Measurements from ENCODE around the gene KANTR.

Gene KANTR

GRCh38 chrX:53081925-53082772 is 11.8 kb upstream of the KANTR start, which contains the start of gene TSPYL2:
TSPYL2 (plus strand) TSS chrX:53082367; CDS start chrX:53082499, 132 bp downstream.
- DNase-seq, result peak; percentile 96

GRCh38 chrX:53082773-53083616 is 10.9 kb upstream of the KANTR start:
- peak; percentile 35 for DNase-seq

GRCh38 chrX:53084043-53084570 is 9.8 kb upstream of the KANTR start:
- no peak for DNase-seq

DNA sequence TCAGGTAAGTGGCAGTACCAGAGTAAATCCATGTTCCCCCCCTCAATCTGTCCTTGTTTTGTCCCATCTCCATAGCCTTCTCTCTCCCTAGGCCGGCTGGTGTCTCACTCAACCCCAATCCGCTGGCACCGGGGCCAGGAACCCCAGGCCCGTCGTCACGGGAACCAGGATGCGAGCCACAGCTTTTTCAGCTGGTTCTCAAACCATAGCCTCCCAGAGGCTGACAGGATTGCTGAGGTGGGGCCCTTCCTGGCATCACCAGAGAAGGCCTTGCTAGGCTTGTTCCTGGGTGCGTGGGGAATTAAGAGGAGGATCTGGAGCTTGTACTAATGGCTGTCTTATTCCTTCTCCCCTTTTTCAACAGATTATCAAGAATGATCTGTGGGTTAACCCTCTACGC is 9.1 kb upstream of the KANTR start:
- no peak for DNase-seq

DNA sequence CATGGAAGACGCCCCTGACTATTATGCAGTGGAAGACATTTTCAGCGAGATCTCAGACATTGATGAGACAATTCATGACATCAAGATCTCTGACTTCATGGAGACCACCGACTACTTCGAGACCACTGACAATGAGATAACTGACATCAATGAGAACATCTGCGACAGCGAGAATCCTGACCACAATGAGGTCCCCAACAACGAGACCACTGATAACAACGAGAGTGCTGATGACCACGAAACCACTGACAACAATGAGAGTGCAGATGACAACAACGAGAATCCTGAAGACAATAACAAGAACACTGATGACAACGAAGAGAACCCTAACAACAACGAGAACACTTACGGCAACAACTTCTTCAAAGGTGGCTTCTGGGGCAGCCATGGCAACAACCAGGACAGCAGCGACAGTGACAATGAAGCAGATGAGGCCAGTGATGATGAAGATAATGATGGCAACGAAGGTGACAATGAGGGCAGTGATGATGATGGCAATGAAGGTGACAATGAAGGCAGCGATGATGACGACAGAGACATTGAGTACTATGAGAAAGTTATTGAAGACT is 8.2 kb upstream of the KANTR start:
- DNase-seq, result no peak

DNA sequence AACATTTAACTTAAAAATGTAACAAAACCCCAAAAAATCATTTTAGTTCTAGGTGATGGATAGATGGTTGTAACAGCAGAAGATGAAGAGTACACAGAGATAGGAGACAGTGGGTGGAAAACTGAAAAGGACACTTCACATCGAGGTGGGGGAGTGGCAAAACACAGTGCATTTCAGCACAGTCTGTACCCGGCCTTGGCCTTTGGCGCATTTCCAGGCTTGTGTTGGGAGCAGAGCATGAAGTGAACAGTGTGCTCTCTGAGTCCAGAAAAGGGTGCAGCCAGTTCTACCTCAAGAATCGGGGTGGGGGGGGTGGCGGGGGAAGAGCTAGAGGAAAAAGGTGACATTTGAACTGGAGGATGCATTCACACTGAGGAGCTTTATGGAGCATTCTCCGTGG is 7.5 kb upstream of the KANTR start:
- DNase-seq, result no peak

- DNase-seq, result no peak
These were observed 6.5 kb upstream of the KANTR start for GRCh38 chrX:53087388-53087831.

- peak; percentile 85 for DNase-seq
These were observed 5.6 kb upstream of the KANTR start for GRCh38 chrX:53088136-53088974.

DNA sequence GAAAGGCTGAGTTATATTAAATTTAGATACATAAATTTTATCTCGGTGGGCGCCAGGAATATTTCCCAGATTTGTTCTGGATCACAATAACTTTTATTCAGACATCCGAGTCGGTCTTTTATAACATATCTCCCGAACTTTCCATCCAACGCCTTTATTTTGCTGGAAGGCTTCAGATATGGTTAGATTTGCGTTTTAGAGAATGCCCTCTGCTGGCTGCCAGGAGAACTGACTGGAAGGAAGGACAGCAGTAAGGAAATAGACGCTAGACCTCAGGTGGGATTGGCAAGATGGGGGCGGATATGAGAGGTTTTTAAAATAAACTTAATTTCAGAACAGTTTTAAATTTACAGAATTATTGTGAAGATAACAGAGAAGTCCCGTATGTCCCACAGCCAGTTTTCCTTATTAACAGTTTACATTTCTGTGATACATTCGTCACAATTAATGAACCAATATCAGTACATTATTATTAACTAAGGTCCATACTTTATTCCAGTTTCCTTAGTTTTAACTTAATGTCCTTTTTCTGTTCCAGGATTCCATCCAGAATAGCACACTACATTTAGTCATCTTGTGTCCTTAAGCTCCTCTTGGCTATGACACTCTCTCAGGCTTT is 4.6 kb upstream of the KANTR start:
- peak; percentile 55 for DNase-seq

- no peak for DNase-seq
These were observed 4.0 kb upstream of the KANTR start for GRCh38 chrX:53089925-53090324.

GRCh38 chrX:53091354-53091753 is 2.6 kb upstream of the KANTR start:
- no peak for DNase-seq

DNA sequence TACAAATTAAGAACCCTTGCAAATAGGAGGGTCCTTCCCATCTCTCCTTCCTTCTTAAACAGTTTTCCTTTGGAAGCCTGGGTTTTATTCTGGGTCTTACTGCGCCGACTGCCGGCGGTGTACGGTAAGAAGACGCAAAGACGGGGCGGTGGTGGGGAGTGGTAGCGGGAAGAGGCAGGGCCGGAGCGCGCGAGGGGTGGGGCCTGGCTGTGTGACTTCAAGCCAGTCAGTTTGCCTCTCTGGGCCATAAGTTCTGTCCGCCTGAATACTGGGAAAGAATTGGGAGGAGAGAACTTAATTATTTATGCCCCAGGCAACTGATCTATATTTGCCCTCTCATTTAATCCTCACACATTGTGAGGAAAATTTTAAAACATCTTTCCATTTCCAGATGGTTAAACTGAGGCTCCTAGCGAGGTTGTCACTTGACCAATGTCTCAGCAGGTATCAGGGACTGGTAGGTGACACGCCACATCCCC is 726 bp upstream of the KANTR start:
- peak; percentile 85 for DNase-seq

GRCh38 chrX:53094582-53094905 is 602 bp downstream of the KANTR start:
- no peak for DNase-seq

DNA sequence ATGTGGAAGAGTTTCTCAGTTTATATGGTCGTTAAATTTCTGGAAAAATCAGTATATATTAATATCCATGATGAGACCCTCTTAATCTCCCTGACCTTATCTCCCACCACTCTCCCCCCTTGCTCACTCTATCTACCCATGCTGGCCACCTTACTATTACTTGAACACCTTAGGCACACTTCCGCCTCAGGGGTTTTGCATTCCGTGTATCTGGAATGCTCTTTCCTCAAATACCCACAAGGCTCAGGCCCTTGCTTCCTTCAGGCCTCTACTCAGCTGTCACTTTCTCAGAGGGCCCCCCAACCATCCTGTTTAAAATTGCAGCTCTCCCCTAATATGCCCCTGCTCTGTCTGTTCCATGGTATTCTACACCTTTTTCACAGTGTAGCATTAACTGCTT is 1.9 kb downstream of the KANTR start:
- no peak for DNase-seq

GRCh38 chrX:53114864-53115549 is 21.1 kb downstream of the KANTR start:
- DNase-seq, result no peak

DNA sequence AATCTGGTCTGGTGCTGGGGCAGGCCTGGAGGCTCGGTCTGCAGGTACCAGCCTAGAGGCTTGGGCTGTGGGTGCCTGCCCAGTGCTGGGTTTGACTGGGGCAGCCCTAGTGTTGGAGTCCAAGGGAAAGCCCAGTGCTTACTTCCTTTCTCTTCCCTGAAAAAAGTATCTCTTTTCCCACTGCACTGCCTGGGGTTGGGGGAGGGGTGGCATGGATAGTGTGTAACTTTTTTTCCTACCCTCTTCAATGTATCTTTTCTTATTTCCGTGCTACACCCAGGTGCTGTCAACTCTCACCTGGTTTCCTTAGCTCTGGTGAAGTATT is 21.6 kb downstream of the KANTR start:
- DNase-seq, result no peak

GRCh38 chrX:53116101-53116500 is 22.2 kb downstream of the KANTR start:
- DNase-seq, result peak; percentile 58

GRCh38 chrX:53122013-53122412 is 28.1 kb downstream of the KANTR start:
- DNase-seq, result no peak

DNA sequence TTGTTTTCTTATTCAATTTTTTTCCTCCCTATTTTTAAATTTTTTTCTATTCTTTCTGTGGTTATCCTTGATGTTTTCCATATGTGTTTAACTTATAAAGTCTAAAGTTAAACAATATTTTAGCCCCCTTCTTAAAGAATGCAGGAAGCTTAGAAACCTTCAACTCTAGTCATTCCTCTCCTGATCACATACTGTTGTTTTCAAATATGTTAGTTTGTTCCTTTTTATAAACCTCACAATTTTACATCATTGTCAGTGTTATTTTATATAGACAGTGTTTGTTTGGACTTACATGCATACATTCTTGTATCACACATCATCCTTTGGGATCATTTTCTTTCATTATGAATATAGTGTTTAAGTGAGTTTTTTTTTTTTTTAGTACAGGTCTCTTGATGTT is 31.6 kb downstream of the KANTR start:
- DNase-seq, result no peak

DNA sequence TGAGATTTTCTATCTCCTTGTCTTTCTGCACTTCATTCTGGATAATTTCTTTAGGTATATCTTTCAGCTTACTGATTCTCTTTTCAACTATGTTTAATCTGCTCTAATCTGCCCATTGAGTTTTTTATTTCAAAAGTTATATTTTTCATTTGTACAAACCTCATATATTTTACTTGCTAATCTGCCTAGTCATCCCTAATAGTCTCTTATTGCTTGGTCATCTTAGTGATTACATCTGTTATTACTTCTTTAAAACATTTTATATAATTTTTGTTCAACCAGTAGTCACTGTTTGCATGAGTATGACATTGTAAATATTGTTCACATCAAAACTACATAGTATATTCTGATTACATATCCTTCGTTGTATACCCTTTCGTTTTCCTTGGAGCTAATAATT is 32.4 kb downstream of the KANTR start:
- no peak for DNase-seq

DNA sequence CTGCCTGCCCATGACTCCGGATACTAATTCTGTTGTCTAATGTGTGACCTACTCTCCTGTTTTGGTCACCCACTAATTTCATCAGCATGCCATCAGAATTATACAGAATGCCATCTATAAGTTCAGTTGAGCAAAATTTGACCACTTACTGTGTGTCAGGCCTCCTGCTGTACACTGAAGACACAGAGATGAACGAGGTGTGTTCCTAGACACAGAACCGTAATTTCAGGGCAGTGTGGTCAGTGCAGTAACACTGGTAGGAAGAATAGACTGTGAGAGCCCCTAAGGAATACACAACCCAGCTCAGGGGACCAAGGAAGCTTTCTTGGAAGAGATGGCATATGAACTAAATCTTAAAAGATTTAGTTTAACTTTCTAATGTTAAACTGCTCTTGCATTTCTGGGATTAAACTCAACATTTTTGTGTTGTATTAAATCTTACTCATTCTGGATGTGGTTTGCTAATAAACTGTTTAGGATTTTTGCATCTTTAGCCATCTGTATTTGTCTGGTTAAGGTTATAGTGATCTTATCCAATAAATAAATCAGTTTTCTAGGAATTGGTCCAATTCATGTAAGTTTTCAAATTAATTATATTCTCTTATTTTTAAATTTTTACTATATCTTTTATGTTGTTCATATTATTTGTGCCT is 34.3 kb downstream of the KANTR start:
- no peak for DNase-seq

Measured in right hindlimb (tissue), 1 donor.